H1 (cell line): ENCODE measurements around the gene ZDHHC23.

Experiments used
- ASH2L ChIP-seq: fragments of 200-600, 300-600 bp; sonication (generic); IDR thresholded peaks from one replicate; pipeline ENCODE4 v1.7.1; 2017; ENCODE audit warnings: low read length
- NRF1 ChIP-seq: IDR thresholded peaks from 2 replicates; pipeline ENCODE4 v1.6.1; 2011; ENCODE audit warnings: mild to moderate bottlenecking, low read depth, low read length, improper control_type of control experiment
- POLR2A ChIP-seq, 2 experiments: IDR thresholded peaks; 1 replicate in 1 of 2; 2 replicates in 1 of 2; pipeline ENCODE4 v1.6.1; 2011; ENCODE audit warnings: low read depth in 2 of 2, low read length in 2 of 2, mild to moderate bottlenecking in 2 of 2; ENCODE audit errors: control extremely low read depth in 1 of 2
- SRF ChIP-seq: IDR thresholded peaks from 2 replicates; pipeline ENCODE4 v1.6.1; 2011; ENCODE audit warnings: mild to moderate bottlenecking, low read depth, low read length, moderate library complexity
- TBP ChIP-seq: IDR thresholded peaks from 2 replicates; pipeline ENCODE4 v1.6.1; 2011; ENCODE audit warnings: low read depth, low read length, improper control_type of control experiment

DNA sequence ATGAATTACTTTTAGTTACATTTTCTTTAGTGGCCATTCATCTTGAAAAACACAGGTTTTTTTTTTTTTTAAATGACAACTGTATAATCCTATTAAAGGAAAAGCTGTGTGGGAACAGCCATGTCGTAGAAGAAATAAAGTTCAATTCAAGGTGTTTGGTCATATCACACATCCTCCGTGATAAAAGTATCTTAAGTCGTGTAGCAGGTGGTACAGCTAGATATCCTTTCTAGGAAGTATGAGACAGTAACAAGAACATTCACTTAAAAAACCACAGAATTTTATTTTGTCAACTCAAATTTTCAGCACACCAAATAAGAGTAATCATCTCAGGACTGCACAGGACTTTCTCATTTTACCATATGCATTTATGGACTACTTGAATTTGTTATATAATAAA, 16.1 kb downstream of the ZDHHC23 start:
- no peak for TF ChIP-seq POLR2A (IDR thresholded peaks at IDR 0.05; ENCODE audit: control extremely low read depth in 1 of 2, low read depth in 2 of 2, low read length in 2 of 2)
- no peak for TF ChIP-seq ASH2L
- no peak for TF ChIP-seq TBP
- no peak for TF ChIP-seq NRF1
- TF ChIP-seq SRF, result no peak
